Hepatocyte (in vitro differentiated cells): Measurements from ENCODE around the gene COA1. TPM values are rescaled to one million over a fixed set of nuclear protein-coding genes. Genes with fewer than 3 reads are reported as not detected.

Experiments used
- DNase-seq: peaks from one replicate; pipeline ENCODE4 v3.0.0-alpha.2; 2016; ENCODE audit warnings: low spot score
- H2AFZ ChIP-seq: fragments of 200-600 bp; sonication (generic); 2 replicates; pipeline ENCODE4 v1.6.0; 2016; ENCODE audit warnings: antibody characterized with exemption, mild to moderate bottlenecking
- H3K27ac ChIP-seq: fragments of 200-600 bp; sonication (generic); 2 replicates; pipeline ENCODE4 v1.5.1; 2016; ENCODE audit warnings: mild to moderate bottlenecking
- H3K27me3 ChIP-seq: fragments of 200-600 bp; sonication (generic); 2 replicates; pipeline ENCODE4 v1.6.1; 2016
- H3K36me3 ChIP-seq: fragments of 200-600 bp; sonication (generic); replicated peaks from 2 replicates; pipeline ENCODE4 v1.5.1; 2016; ENCODE audit warnings: low read depth; ENCODE audit not compliant: insufficient read depth
- H3K4me1 ChIP-seq: fragments of 200-600 bp; sonication (generic); 2 replicates; pipeline ENCODE4 v1.5.1; 2016; ENCODE audit warnings: mild to moderate bottlenecking, moderate library complexity; ENCODE audit not compliant: insufficient read depth
- H3K4me2 ChIP-seq: fragments of 200-600 bp; sonication (generic); 2 replicates; pipeline ENCODE4 v1.6.0; 2016
- H3K4me3 ChIP-seq: fragments of 200-600 bp; sonication (generic); 2 replicates; pipeline ENCODE4 v1.5.1; 2016; ENCODE audit warnings: mild to moderate bottlenecking
- H3K79me2 ChIP-seq: fragments of 200-600 bp; sonication (generic); 2 replicates; pipeline ENCODE4 v1.6.0; 2017; ENCODE audit warnings: mild to moderate bottlenecking
- H3K9me2 ChIP-seq: fragments of 200-600 bp; sonication (generic); replicated peaks from 2 replicates; pipeline ENCODE4 v1.6.0; 2017; ENCODE audit warnings: mild to moderate bottlenecking; ENCODE audit not compliant: insufficient read depth
- H3K9me3 ChIP-seq: fragments of 200-600 bp; sonication (generic); 2 replicates; pipeline ENCODE4 v1.5.1; 2016; ENCODE audit warnings: low read depth, mild to moderate bottlenecking
- H4K20me1 ChIP-seq: fragments of 200-600 bp; sonication (generic); 2 replicates; pipeline ENCODE4 v1.6.0; 2016; ENCODE audit warnings: mild to moderate bottlenecking; ENCODE audit not compliant: insufficient read depth, poor library complexity, severe bottlenecking
- EZH2 ChIP-seq: fragments of 200-600 bp; sonication (generic); IDR thresholded peaks from 2 replicates; pipeline ENCODE4 v1.6.1; 2016; ENCODE audit warnings: antibody characterized with exemption, mild to moderate bottlenecking, borderline replicate concordance
- EZH2phosphoT487 ChIP-seq: fragments of 200-600 bp; sonication (generic); IDR thresholded peaks from one replicate; pipeline ENCODE4 v1.6.1; 2018; ENCODE audit warnings: antibody characterized with exemption, mild to moderate bottlenecking, low read depth, moderate library complexity; ENCODE audit not compliant: unreplicated experiment, severe bottlenecking
- WGBS: methylation state at CpG from one replicate; pipeline ENCODE4 v1.1.6; 2016; ENCODE audit warnings: low lambda C conversion rate; ENCODE audit errors: missing lambda C conversion rate; 5-methylcytosine and 5-hydroxymethylcytosine counted together
- polyA plus RNA-seq: library from polyadenylated mRNA; unstranded; fragments of >200 nt; fragmentation: Nextera tagmentation; extraction: Ambion mirVana; gene quantifications from 2 replicates; pipeline ENCODE4 v1.2.1, GENCODE V29; 2016
- total RNA-seq: library from RNA; depleted of rRNA; stranded (reverse); fragments of >200 nt; gene quantifications from 2 replicates; pipeline ENCODE4 v1.2.3, GENCODE V29; 2014
- TF ChIP-seq, protein P1 (sequence below): fragments of 200-600 bp; sonication (generic); IDR thresholded peaks from 2 replicates; pipeline ENCODE4 v1.5.1; 2016; ENCODE audit warnings: antibody characterized with exemption, mild to moderate bottlenecking; ENCODE audit not compliant: poor library complexity

Gene COA1
- total and polyA plus RNA-seq, 2 experiments from 2014 or later, result 52.1 to 55.2 TPM

DNA sequence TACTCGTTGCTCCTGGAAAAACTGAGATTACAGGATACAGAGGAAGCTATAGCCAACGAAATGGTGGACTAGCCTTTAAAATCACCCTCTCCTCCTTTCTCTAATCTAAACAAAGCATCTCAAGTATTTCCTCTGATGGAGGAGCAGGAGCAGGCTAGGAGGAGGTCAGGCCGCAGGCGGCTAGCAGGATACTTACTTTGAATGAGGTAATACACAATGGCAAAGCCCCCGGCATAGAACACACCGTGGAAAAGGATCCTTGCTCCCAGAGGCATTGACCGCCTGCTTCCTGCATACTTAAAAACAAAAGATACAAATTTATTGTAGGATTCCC is 82.0 kb downstream of the COA1 start:
- no peak overlapping the region for H3K4me3 ChIP-seq
- TF ChIP-seq, protein P1, sequence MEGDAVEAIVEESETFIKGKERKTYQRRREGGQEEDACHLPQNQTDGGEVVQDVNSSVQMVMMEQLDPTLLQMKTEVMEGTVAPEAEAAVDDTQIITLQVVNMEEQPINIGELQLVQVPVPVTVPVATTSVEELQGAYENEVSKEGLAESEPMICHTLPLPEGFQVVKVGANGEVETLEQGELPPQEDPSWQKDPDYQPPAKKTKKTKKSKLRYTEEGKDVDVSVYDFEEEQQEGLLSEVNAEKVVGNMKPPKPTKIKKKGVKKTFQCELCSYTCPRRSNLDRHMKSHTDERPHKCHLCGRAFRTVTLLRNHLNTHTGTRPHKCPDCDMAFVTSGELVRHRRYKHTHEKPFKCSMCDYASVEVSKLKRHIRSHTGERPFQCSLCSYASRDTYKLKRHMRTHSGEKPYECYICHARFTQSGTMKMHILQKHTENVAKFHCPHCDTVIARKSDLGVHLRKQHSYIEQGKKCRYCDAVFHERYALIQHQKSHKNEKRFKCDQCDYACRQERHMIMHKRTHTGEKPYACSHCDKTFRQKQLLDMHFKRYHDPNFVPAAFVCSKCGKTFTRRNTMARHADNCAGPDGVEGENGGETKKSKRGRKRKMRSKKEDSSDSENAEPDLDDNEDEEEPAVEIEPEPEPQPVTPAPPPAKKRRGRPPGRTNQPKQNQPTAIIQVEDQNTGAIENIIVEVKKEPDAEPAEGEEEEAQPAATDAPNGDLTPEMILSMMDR, result no peak
- TF ChIP-seq EZH2, result no peak
- no peak for TF ChIP-seq EZH2phosphoT487
- no peaks in the 10 kb centered on the region for H3K36me3 ChIP-seq
- peak overlapping the region; percentile 18 for H3K4me2 ChIP-seq
- peaks cover 11% of the 10 kb centered on the region for H3K79me2 ChIP-seq
- H3K9me2 ChIP-seq, result no peaks in the 10 kb centered on the region
- H3K4me1 ChIP-seq, result peaks cover 13% of the 10 kb centered on the region
- no peaks in the 10 kb centered on the region for H4K20me1 ChIP-seq
- no peak overlapping the region for H2AFZ ChIP-seq
- no peak for DNase-seq
- H3K27ac ChIP-seq, result peak overlapping the region; percentile 80
- 41% methylated on average over 7 of the region's 7 CpGs for WGBS
- no peaks in the 10 kb centered on the region for H3K9me3 ChIP-seq
- H3K27me3 ChIP-seq, result no peaks in the 10 kb centered on the region

DNA sequence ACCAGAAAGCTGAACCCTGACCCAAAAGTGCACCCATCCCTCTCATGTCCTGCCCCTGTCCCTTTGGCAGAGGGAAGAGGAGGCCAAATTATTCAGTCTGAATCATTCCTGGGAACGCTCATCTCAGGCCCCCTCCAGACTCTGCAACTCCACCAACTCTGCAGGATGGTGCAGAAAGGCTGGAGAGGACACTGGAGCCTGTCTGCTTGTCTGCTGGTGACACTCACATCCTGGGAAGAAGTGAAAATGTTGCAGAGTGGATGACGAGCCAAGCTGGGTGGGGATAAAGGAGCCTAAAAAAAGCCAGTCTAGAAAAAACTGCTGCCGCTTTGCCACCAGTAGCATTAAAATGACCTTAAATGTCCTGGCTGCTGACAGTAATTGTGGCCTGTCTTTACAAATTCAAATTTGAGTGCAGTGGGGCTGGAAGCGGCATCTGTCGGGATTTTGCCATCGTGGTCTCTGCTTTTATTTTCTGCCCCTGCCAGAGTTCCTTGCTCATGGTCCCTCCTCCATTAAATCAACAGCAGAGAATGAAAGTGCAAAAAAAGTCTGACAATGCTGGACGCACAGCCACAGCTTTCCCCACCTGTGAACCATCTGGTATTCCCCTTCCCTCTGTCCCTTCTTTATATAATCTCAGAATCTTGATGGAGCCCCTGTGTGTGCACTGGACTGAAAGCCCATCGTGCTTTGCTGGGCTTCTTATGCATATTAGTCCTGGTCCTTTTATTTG is 82.6 kb downstream of the COA1 start:
- no peaks in the 10 kb centered on the region for H3K9me2 ChIP-seq
- peaks cover 7% of the 10 kb centered on the region for H3K79me2 ChIP-seq
- H3K27me3 ChIP-seq, result no peaks in the 10 kb centered on the region
- H3K4me2 ChIP-seq, result peak overlapping the region; percentile 18
- H2AFZ ChIP-seq, result no peak overlapping the region
- H3K9me3 ChIP-seq, result no peaks in the 10 kb centered on the region
- H4K20me1 ChIP-seq, result no peaks in the 10 kb centered on the region
- peaks cover 13% of the 10 kb centered on the region for H3K4me1 ChIP-seq
- DNase-seq, result no peak
- 82% methylated on average over 8 of the region's 8 CpGs for WGBS
- TF ChIP-seq EZH2 (no peak), EZH2phosphoT487 (no peak)
- TF ChIP-seq, protein P1, result no peak
- no peak overlapping the region for H3K4me3 ChIP-seq
- no peaks in the 10 kb centered on the region for H3K36me3 ChIP-seq
- peak overlapping the region; percentile 80 for H3K27ac ChIP-seq

DNA sequence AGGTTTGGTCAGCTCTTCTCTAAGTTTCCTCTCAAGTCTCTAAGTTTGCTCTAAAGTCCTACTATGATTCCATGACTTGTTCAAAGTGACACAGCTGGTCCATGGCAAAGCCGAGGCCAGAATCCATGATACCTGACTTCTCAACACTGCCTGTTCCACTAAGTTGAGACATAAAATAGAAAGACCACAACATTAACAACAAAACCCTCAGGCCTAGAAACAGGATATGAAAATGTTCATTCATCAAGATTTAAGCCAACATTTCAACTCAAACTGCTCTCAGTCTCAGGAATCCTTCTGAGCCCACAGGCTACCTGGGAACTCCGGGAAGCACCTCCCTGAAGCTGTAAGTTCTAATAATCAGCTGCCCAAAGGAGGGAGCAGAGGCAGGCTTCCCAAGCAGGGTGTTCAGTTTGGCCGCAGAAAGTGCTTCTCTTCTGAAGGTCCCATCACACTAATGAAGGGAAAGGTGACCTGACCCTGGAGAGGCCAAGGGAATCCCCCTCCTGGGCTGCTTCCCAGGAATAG is 83.6 kb downstream of the COA1 start:
- Histone ChIP-seq H3K9me3 (no peaks in the 10 kb centered on the region), H3K4me1 (peaks cover 13% of the 10 kb centered on the region), H3K4me2 (no peak overlapping the region), H3K36me3 (no peaks in the 10 kb centered on the region), H3K27ac (no peak overlapping the region), H3K79me2 (peaks cover 7% of the 10 kb centered on the region), H3K27me3 (no peaks in the 10 kb centered on the region), H3K9me2 (no peaks in the 10 kb centered on the region), H3K4me3 (no peak overlapping the region), H4K20me1 (no peaks in the 10 kb centered on the region), H2AFZ (no peak overlapping the region)
- TF ChIP-seq EZH2phosphoT487 (no peak), EZH2 (no peak)
- TF ChIP-seq, protein P1, result no peak
- WGBS, result 95% methylated on average over 3 of the region's 3 CpGs
- no peak for DNase-seq
